ENCODE results near the gene CHCHD1.
A peak's percentile ranks its signal among the peaks of the same experiment; 100 is the strongest.
"Not testable (repeated sequence)": the region's sequence is repeated elsewhere in the genome, so short reads cannot be mapped to it uniquely, and the experiment has no call there.

Gene CHCHD1

DNA sequence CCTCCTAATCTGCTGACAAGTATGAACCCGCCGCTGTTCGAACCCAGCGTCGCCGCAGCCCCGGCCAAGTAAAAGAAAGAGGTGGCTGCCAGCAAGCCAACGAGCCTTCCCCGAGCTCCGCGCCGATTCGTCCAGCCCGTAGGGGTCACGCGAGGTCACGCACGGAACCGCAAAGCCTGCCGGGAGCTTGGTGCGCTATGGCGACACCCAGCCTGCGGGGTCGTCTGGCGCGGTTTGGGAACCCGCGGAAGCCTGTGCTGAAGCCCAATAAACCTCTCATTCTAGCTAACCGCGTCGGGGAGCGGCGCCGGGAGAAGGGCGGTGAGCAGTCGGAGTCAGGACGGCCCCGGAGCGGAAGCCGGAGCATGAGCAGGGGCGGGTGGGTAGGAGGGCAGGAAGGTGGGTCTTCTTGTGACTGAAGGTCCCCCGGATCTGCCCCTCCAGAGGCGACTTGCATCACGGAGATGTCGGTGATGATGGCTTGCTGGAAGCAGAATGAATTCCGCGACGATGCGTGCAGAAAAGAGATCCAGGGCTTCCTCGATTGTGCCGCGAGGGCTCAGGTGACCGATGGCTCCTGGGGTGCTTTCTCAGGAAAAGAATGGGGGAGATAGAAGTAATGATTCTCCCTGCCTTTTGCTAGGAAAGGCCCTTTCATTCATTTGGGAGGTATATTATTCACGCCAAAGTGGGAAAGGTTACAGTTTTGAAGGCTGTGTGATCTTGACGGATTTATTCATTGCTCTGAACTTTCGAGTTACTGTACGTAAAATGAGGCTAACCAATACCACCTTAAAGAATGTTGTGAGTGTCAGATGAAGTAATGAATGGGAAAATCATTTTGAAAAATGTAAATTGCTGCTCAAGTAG, at the start of gene CHCHD1:
TSS of gene CHCHD1 (plus strand) at position 170 of the 870 bp plus-strand sequence. CDS start at position 198, 28 bp downstream.
- peak; percentile 32 for DNase-seq

GRCh38 chr10:73732426-73732825, 49.4 kb upstream of the CHCHD1 start:
- no peak for DNase-seq

DNA sequence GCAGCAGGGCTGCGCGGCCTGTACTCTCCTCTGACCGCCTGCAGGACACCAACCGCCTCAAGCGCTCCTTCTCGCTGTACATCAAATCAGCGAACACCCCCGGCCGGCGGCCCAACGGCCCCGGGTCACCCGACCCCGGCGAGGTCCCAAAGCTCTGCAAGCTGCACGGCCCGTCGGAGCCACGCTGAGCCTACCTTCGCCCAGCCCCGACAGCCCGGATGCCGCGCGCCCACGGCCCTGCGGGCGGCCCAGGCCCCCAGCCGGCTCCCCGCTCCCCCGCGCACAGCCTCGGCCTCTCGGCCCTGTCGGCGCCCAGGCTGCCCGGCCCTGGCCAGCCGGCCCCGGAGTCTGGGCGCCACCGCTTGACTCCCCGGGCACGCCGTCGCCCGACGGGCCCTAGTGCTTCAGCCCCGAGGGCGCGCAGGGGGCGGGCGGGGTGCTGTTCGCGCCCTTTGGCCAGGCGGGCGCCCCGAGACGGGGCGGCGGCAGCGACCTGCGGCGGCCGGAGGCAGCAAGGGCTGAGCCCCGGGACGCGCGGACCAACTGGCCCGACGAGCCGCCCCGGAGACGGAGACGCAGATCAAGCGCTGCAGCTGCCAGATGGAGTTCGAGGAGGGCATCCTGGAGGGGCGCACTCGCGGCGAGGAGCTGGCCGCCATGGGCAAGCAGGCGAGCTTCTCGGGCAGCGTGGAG, 48.8 kb upstream of the CHCHD1 start:
- DNase-seq, result no peak

GRCh38 chr10:73734028-73734720, 47.7 kb upstream of the CHCHD1 start:
- no peak for DNase-seq

- no peak for DNase-seq
Observed at GRCh38 chr10:73734796-73735305, 47.0 kb upstream of the CHCHD1 start.

GRCh38 chr10:73740501-73741254, 41.2 kb upstream of the CHCHD1 start:
- not testable (repeated sequence) for DNase-seq

- no peak for DNase-seq
Observed at GRCh38 chr10:73742454-73742734, 39.5 kb upstream of the CHCHD1 start.

DNA sequence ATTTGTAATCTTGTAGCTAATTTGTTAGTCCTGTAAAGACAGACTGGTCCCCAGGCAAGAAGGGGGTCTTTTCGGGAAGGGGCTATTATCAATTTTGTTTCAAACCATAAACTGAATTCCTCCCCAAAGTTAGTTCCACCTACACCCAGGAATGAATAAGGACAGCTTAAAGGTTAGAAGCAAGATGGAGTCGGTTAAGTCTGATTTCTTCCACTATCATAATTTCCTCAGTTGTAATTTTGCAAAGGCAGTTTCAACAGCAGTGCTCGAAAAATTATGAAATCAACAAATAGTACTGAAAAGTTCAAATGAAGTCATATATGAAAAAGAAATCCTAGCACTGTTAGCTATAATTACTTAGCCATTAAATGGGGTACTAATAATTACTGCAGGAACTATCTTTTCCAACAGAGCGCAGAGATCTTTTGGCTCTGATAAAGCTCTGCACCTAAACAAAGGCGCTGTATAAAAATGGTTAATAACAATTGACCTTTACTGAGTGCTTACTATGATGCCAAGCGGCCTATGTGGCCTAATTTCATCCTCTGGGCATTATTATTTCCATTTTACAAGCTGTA, 38.4 kb upstream of the CHCHD1 start:
- no peak for DNase-seq

DNA sequence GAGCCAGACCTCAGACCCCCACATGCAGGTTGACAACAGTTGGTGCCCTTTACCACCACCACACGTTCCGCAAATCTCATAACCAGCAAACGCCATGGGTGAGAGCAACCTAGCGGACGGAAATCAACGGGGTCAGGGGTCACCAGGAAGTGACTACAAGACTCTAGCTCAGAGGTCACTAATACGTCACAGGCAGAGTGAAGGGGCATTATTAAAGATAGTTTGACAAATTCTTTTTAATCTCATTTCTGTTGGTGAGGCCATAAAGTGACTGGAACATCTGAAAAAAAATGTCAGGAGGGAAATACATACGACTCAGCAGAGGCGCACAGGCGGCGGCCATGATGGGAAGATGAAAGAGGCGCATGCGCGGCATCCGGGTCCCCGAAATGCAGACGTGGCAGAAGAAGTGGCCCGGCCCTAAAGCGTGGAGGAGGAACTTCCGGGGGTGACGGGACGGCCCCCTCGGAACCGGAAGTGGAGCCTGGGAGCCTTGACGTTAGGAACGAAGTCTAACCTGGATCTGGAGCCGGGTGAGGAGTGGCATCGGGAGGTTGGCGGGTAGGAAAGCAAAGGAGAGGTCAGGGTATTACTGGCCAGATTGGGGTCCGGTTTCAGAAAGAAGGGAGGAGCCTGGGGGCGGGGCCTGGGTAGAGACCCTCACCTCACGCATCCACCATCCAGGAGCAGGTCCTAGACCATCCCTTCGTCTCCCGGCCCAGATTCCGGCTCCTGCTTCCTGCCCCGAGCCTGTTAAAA, 37.8 kb upstream of the CHCHD1 start, which contains the start of gene SEC24C:
TSS of gene SEC24C (plus strand) at position 468 of the 759 bp plus-strand sequence. CDS start 2,461 bp downstream, outside the sequence.
- peak; percentile 69 for DNase-seq

DNA sequence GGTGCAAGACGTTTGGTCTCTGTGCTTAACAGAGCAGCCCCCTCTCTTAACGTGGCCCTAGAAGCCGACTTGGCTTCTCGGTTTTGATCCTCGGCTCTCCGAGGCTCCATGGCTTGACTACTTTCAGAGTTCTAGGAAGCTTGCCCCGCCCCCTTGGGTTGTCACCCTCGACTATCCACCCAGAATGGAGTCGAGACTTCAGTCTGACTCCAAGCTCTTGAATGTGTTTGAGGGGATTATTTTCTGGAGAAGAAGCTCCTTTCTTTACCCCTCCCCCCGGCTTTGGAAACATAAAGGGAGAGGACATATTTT, 37.2 kb upstream of the CHCHD1 start:
- DNase-seq, result no peak

DNA sequence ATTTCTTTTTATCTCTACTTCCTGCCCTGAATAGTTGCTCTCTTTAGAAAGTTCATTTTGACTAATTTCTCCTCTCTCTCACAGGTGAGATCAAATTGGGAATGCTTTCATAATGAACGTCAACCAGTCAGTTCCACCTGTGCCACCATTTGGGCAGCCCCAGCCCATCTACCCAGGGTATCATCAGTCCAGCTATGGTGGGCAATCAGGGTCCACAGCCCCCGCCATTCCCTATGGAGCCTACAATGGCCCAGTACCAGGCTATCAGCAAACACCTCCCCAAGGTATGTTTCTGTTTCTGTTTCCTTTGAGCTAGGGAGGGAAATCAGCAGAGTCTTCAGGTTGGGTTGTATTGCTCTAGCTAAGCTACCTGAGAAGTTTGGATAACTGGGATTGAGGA, 35.1 kb upstream of the CHCHD1 start:
- DNase-seq, result no peak

DNA sequence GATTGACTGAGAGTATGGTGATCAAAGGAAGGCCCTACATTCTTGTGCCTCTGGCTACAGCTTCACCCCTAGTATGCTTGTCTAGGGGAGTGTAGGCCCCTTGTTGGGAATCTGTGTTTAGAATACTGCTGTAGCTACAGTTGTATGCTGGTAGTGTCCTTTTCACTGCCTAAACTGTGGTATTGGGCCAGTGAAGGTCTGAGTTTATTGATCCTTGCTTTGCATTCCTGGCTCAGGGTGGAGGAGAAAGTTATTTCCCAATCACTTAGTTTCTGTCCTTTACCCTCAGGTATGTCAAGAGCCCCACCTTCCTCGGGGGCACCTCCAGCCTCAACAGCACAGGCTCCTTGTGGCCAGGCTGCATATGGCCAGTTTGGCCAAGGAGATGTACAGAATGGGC, 31.0 kb upstream of the CHCHD1 start:
- DNase-seq, result no peak

DNA sequence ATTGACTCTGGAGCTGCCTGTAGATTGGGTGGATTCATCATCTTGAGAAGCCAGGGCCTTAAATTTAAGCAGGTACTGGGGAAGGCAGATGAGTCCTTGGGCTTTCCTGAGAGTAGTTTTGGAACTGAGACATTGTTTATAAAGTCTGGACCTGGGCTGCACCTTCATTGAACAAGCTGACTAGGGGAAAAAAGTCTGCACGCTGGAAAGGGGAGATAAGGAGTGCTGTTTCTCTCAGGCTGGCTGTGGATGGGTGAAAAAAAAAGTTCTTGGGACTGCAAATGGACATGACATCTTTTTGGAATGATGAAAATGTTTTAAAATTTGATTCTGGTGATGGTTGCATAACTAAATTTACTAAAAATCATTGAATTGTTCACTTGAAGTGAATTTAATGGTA, 25.7 kb upstream of the CHCHD1 start:
- no peak for DNase-seq

DNA sequence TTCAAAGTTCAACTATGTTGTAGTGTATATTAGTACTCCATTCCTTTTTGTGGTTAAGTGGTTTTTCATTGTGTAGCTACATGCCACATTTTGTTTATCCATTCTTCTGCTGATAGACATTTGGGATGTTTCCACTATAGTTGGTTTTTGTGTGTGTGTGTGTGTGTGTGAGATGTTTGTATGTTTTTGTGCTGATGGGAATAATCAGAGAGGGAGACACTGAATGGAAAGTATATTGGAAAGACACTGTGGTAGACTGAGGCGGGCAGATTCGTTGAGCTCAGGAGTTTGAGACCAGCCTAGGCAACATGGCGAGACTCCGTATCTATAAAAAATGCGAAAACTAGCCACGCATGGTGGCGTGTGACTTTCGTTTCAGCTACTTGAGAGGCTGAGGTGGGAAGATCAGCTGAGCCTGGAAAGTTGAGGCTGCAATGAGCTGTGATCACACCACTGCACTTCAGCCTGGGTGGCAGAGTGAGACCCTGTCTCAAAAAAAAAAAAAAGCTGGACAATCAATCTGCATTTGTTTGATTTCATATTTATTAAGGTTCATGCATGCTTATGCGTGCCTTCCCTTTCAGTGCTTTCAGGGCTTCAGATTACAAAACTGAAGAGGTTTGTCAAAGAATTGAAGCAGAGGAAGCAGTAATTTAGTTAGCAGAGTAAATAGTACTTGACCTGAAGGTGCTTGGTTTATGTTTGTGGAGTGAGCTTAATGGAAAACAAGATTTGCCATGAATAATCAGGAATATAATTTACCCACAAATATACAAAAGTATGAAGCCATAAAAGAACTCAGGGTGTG, 22.9 kb upstream of the CHCHD1 start:
- DNase-seq, result no peak

DNA sequence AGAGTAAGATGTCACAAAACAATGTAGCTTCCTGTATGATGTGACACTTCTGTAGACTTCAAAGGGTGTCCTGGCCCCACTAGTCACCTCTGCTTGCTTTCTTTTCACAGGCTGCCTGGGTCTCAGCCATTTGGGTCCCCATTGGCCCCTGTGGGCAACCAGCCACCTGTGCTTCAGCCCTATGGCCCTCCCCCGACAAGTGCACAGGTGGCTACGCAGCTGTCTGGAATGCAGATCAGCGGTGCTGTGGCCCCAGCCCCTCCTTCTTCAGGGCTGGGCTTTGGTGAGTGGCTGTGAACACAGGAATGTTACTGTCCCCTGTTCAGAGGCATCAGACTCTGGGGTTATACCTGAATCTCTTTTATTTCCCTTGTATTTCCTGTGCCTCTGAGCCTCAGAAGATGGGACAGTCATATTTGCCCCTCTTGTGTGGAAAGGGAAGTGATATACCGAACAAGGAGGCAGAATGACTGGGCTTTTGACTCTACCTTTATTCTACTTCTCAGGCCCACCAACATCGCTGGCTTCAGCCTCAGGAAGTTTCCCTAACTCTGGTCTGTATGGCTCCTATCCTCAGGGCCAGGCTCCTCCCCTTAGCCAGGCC, 22.2 kb upstream of the CHCHD1 start:
- DNase-seq, result no peak

DNA sequence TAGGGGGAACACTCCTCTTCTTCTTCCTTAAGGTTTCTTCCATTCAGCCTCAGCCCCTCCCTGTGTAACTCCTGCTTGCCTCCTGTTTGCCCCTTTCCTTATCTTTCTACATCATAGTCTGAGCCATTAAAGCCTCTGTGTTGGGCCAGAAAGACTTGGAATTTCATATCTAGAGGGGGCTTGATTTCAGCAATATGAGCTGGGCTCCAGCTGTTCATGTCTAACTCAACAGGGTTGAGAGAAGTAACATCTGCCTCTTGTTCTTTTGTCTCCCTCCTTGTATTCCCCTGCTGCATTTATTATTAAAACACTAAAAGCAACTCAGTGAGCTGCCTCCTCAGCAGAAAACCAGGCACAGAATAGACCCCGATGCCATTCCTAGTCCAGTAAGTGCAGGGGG, 20.1 kb upstream of the CHCHD1 start:
- DNase-seq, result no peak

GRCh38 chr10:73762915-73763314, 18.9 kb upstream of the CHCHD1 start:
- no peak for DNase-seq

DNA sequence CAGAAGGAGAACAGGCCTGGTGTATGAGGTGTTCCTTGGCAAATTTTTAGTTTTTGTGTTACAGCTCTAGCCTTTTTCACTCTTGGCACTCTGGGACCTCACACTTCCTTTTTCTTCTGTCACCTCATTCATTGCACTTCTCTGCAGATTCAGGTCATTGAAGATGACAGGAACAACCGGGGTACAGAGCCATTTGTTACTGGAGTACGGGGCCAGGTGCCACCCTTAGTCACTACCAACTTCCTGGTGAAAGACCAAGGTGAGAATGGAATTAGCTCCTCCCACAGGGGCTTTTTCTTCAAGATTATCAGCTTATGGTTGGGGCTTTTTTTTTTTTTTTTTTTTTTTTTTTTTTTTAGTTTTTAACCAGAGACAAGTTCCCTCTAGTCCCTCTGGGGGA, 18.5 kb upstream of the CHCHD1 start:
- no peak for DNase-seq

DNA sequence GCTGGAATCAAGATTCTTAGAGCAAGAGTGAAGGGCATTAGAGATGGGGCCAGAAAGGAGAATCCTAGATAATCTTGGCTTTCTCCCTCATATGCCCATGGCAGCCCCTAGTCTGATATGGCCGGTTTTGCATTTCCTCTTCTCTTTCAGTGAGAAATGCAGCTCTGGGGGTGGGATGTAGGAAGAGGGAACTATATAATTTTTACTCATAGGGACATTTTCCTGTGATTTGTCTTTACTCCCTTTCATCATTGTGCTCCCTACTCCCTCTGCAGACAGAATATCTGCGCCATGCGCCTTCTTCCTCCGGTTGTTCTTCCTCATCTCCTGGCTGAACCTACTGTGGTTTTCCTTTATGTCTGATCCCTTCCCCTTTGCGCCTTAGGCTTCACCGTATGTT, 16.8 kb upstream of the CHCHD1 start:
- DNase-seq, result no peak

GRCh38 chr10:73768881-73769280, 13.0 kb upstream of the CHCHD1 start:
- no peak for DNase-seq

GRCh38 chr10:73769396-73769795, 12.5 kb upstream of the CHCHD1 start:
- DNase-seq, result no peak
